HEK293T (cell line): Measurements from ENCODE around the gene SLC41A1.

Source experiments
- ARNT ChIP-seq: fragments of 450-650 bp; IDR thresholded peaks from 2 replicates; pipeline ENCODE4 v1.6.1; 2017; ENCODE audit warnings: mild to moderate bottlenecking
- BHLHE40 ChIP-seq: fragments of 450-650 bp; IDR thresholded peaks from 2 replicates; pipeline ENCODE4 v1.6.1; 2016; ENCODE audit warnings: mild to moderate bottlenecking, moderate library complexity, borderline replicate concordance
- ELF4 ChIP-seq: fragments of 450-650 bp; IDR thresholded peaks from 2 replicates; pipeline ENCODE4 v1.6.1; 2017; ENCODE audit warnings: antibody characterized with exemption
- FOXA1 ChIP-seq: fragments of 450-650 bp; IDR thresholded peaks from 2 replicates; pipeline ENCODE4 v1.6.1; 2016; ENCODE audit warnings: mild to moderate bottlenecking
- FOXK2 ChIP-seq: fragments of 450-650 bp; IDR thresholded peaks from 2 replicates; pipeline ENCODE4 v1.6.1; 2016; ENCODE audit warnings: mild to moderate bottlenecking
- FOXM1 ChIP-seq: fragments of 450-650 bp; IDR thresholded peaks from 2 replicates; pipeline ENCODE4 v1.6.1; 2017; ENCODE audit warnings: mild to moderate bottlenecking, borderline replicate concordance
- HDGF ChIP-seq: fragments of 450-650 bp; IDR thresholded peaks from 2 replicates; pipeline ENCODE4 v1.6.1; 2017; ENCODE audit warnings: antibody characterized with exemption, borderline replicate concordance
- NFRKB ChIP-seq: fragments of 450-650 bp; IDR thresholded peaks from 2 replicates; pipeline ENCODE4 v1.6.1; 2016; ENCODE audit warnings: mild to moderate bottlenecking, moderate library complexity
- SP1 ChIP-seq: fragments of 450-650 bp; IDR thresholded peaks from 2 replicates; pipeline ENCODE4 v1.6.1; 2017
- TARDBP ChIP-seq: fragments of 450-650 bp; IDR thresholded peaks from 2 replicates; pipeline ENCODE4 v1.6.1; 2016
- ZNF384 ChIP-seq: fragments of 450-650 bp; IDR thresholded peaks from 2 replicates; pipeline ENCODE4 v1.6.1; 2016

GRCh38 chr1:205756552-205756951 is 56.4 kb downstream of the SLC41A1 start:
- TF ChIP-seq BHLHE40 (no peak), HDGF (no peak), ZNF384 (no peak), SP1 (no peak), FOXM1 (no peak), ELF4 (no peak), ARNT (no peak), FOXA1 (no peak), TARDBP (no peak), FOXK2 (no peak), NFRKB (no peak)
